ENCODE measurements around the gene LIN7A.

The LIN7A gene

GRCh38 chr12:80811957-80812708, 125.6 kb downstream of the LIN7A start:
- no peak for DNase-seq (ENCODE audit: extremely low read depth, insufficient read length)
- Histone ChIP-seq H3K36me3 (ENCODE audit: control insufficient read depth, insufficient read depth, low read length) (no peaks in the 10 kb centered on the region), H3K27me3 (replicated peaks; ENCODE audit: control insufficient read depth, insufficient read depth, low read length) (no peaks in the 10 kb centered on the region), H3K4me3 (replicated peaks; ENCODE audit: low read depth, low read length) (no peak overlapping the region)
- TF ChIP-seq, protein P1, sequence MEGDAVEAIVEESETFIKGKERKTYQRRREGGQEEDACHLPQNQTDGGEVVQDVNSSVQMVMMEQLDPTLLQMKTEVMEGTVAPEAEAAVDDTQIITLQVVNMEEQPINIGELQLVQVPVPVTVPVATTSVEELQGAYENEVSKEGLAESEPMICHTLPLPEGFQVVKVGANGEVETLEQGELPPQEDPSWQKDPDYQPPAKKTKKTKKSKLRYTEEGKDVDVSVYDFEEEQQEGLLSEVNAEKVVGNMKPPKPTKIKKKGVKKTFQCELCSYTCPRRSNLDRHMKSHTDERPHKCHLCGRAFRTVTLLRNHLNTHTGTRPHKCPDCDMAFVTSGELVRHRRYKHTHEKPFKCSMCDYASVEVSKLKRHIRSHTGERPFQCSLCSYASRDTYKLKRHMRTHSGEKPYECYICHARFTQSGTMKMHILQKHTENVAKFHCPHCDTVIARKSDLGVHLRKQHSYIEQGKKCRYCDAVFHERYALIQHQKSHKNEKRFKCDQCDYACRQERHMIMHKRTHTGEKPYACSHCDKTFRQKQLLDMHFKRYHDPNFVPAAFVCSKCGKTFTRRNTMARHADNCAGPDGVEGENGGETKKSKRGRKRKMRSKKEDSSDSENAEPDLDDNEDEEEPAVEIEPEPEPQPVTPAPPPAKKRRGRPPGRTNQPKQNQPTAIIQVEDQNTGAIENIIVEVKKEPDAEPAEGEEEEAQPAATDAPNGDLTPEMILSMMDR (IDR thresholded peaks at IDR 0.05; ENCODE audit: insufficient read depth, low read length, poor library complexity, severe bottlenecking) = no peak

- TF ChIP-seq, protein P1 (IDR thresholded peaks at IDR 0.05; ENCODE audit: insufficient read depth, low read length, poor library complexity, severe bottlenecking) = no peak
- Histone ChIP-seq H3K36me3 (ENCODE audit: control insufficient read depth, insufficient read depth, low read length) (no peaks in the 10 kb centered on the region), H3K4me3 (replicated peaks; ENCODE audit: low read depth, low read length) (no peak overlapping the region), H3K27me3 (replicated peaks; ENCODE audit: control insufficient read depth, insufficient read depth, low read length) (no peaks in the 10 kb centered on the region)
- DNase-seq (ENCODE audit: extremely low read depth, insufficient read length) = no peak
Measured at GRCh38 chr12:80810874-80811273, 126.9 kb downstream of the LIN7A start.

- no peak for DNase-seq (ENCODE audit: extremely low read depth, insufficient read length)
- TF ChIP-seq, protein P1 (IDR thresholded peaks at IDR 0.05; ENCODE audit: insufficient read depth, low read length, poor library complexity, severe bottlenecking) = no peak
- Histone ChIP-seq H3K27me3 (replicated peaks; ENCODE audit: control insufficient read depth, insufficient read depth, low read length) (no peaks in the 10 kb centered on the region), H3K36me3 (ENCODE audit: control insufficient read depth, insufficient read depth, low read length) (no peaks in the 10 kb centered on the region), H3K4me3 (replicated peaks; ENCODE audit: low read depth, low read length) (no peak overlapping the region)
Measured at GRCh38 chr12:80807640-80808288, 130.0 kb downstream of the LIN7A start.

GRCh38 chr12:80805106-80805505, 132.6 kb downstream of the LIN7A start:
- Histone ChIP-seq H3K27me3 (replicated peaks; ENCODE audit: control insufficient read depth, insufficient read depth, low read length) (no peaks in the 10 kb centered on the region), H3K36me3 (ENCODE audit: control insufficient read depth, insufficient read depth, low read length) (no peaks in the 10 kb centered on the region), H3K4me3 (replicated peaks; ENCODE audit: low read depth, low read length) (no peak overlapping the region)
- no peak for DNase-seq (ENCODE audit: extremely low read depth, insufficient read length)
- TF ChIP-seq, protein P1 (IDR thresholded peaks at IDR 0.05; ENCODE audit: insufficient read depth, low read length, poor library complexity, severe bottlenecking) = no peak

DNA sequence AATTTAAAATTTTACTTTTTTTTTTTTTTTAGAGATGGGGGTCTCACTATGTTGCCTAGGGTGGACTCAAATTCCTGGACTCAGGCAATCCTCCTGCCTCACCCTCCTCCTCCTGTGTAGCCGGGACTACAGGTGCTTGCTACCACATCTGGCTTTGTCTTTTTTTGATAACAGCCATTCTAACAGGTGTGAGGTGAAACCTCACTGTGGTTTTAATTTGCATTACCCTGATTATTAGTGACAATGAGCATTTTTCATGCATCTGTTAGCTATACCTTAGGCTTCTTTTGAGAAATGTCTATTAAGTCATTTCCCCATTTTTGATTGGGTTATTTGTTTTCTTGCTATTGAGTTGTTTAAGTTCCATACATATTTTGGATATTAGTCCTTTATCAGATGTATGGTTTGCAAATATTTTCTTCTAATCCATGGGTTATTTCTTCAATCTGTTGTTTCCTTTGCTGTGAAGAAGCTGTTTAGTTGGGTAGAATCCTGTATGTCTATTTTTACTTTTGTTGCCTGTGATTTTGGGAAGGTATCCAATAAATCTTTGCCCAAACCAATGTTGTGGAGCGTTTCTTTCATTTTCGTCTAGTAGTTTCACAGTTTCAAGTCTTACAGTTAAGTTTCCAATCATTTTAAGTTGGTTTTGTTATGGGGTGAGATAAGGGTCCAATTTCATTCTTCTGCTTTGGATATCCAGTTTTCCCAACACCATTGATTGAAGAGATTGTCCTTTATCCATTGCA, 134.9 kb downstream of the LIN7A start:
- DNase-seq (ENCODE audit: extremely low read depth, insufficient read length) = no peak
- H3K4me3 ChIP-seq (replicated peaks; ENCODE audit: low read depth, low read length) = no peak overlapping the region
- peaks cover 2% of the 10 kb centered on the region; the same call in 1 of the 2 replicates for H3K36me3 ChIP-seq (ENCODE audit: control insufficient read depth, insufficient read depth, low read length)
- H3K27me3 ChIP-seq (replicated peaks; ENCODE audit: control insufficient read depth, insufficient read depth, low read length) = no peaks in the 10 kb centered on the region
- TF ChIP-seq, protein P1 (IDR thresholded peaks at IDR 0.05; ENCODE audit: insufficient read depth, low read length, poor library complexity, severe bottlenecking) = no peak
